ENCODE results near the gene LIMCH1.

The LIMCH1 gene

DNA sequence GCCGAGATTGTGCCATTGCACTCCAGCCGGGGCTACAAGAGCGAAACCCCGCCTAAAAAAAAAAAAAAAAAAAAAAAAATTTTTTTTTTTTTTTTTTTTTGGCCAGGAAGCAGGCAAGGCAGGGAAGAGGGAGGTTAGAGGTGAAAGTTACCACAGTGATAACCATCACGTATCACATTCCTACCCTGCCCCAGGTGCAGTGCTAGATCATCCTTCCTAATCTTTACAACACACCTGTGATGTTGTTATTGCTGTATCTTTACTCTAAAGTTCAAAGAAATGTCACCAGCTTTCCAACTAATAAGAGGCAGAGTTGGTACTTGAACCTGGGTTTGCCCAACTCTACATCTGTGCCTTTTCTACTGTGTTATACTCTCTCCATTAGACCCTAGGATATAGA, 7.2 kb upstream of the LIMCH1 start:
- no peak for DNase-seq

DNA sequence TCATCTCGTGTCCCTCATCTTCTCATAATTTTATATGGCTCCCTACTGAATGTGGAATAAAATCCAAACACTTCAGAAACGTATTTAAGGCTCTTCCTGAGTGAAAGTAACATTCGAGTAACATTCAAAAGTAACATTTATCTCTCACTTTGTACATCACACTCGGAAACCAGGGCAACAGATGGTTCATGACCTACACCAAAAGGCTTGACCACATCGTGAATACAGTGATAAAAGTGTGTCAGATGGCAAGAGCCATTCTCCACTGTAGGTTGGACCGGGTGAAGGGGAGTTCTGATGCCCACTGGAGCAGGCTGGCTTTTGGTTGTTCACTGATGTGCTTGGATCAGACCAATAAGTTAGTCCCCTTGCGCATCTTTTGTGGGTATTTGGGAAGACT, 5.6 kb upstream of the LIMCH1 start:
- no peak for DNase-seq

DNA sequence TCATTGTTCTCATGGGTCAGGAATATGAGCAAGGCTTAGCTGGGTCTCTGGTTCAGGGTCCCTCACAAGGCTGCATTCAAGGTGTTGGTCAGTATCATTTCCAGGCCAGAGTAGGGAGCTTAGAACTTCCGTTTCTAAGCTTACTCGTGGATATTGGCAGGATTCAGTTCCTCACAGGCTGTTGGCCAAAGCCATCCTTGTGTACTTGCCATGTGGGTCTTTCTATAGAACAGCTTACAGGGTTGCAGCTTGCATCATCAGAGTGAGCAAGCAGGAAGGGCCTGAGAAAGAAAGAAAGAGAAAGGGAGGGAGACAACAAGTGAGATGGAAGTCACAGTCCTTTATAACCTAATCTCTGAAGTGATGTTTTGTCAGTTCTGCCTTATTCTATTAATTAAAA, 5.1 kb upstream of the LIMCH1 start:
- DNase-seq = peak; percentile 47 to 60

DNA sequence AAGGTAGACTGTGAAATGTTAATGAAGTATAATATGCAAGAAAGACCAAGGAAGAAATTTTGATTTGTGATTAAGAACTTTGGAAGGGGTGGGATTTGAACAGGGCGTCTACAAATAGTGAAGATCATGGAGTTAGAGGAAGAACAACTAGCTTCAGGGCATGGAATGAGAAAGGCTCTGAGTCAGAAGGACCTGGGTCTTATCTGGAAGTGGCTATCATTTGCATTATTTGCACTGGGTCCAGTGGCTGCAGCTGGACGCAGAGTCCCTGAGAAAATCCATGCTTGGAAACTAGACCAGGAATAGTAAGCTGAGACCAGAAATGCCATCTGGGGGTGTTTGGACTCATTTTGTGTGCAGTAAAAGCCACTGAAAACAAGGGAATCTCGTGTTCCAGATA, 4.3 kb upstream of the LIMCH1 start:
- DNase-seq = no peak

DNA sequence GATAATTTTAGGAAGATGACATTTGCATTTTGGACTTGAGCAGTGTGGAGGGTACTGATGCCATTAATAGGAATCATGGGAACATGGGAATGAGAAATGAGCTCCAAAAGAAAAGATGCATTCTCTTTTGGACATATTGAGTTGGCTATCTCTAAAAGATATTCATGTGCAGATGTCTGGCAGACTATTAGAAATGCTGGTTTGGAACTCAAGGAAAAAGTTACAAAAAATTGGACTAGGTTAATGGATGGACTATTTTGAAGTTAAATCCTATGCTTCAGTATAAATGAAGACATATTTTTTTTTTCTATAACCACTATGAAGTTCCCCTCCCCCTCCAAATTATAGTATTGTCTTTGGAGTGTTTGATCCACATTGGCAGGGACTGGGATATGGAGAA, 3.6 kb upstream of the LIMCH1 start:
- DNase-seq = no peak

DNA sequence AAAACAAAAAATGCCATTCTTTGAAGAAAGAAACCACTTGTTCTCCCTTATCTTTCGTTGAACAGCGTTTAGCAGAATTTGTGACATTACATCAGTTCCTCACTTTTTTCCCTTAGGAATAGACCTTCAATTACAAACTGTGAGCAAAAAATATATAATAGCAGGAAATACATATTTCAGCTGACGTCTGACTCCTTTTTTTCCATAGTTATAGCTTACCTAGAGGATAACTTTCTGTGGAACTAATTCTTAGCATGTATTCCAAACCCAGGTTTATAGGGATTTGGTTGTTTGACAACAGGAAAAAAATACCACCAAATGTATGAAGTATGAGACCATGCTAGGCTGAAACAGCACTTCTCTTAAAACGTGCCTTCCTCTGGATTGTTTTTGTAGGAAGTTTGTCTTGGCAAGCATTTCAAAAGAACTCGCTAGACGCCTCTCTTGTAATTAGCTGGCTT, 2.0 kb upstream of the LIMCH1 start:
- peak in 1 of 2 experiments; percentile 12 for DNase-seq

DNA sequence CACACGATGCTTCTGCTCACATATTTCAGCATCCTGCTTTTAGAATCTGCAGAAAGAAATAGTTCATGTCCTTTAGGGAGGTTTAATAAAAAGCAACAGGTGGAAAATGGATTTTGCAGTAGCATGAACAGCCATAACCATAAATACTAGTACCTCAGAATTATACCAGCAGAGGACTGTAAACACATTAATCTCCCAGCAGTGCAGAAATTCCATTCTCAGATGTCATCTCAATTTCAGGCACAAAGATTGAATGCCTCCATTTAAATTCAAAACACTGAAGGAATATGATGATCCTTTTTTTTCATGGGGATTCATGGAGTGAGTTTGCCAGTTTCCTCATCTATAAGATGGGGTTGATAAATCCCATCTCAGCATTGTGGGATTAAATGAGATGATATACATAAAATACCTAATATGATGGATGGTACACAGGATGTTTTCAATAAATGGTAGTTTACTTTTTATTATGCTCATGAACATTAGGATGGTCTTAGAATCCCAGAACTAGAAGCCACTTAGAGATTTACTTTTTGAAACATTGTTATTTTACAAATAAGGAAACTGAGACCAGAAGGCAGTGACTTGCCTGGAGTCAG, 566 bp upstream of the LIMCH1 start:
- DNase-seq = no peak

DNA sequence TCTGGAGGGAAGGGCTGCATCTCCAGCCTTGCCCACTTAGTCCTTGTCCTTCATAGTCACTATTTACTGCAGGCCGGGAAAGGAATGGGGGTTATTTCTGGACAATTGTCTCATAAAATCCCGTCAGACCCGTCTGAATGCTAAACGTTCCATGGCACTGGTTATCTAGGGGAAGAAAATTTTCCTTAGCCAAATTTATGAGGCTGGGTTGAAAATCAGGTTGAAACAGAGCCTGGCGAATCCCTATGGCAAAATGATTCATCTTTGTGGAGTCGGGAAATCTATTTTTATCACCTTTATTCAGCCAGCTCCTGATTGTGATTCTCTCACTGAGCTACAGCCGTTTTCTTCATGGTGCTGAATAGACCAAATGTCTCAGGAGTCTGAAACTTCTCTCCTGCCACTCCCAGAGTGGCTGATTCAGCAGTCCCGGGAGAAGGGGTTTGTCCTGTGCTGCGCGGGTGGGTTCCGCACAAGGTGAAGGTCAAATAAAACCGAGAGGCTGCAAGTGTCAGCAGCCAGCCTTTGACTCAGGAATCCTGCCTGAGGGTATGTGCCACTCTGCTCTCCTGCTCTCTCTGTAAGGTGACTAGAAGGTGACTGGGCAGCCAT, 1.0 kb downstream of the LIMCH1 start:
- no peak for DNase-seq

DNA sequence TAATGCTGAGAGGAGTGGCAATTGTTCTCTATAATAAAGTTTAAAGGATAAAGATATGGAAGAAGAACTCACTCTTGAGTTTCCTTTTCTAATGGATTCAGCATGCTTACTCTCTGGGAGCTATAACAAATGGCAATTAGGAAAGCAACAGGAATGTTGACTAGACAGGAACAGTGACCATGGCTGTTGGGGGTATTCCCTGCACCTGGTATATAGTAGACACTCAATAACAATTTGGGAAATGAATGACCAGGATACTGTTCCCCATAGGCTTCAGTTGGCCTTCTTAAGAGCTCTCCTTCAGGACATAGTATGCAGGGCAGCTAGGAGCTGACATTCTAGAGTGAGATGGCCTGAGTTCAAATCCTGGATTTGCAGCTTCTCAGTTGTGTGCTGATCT, 1.8 kb downstream of the LIMCH1 start:
- no peak for DNase-seq

DNA sequence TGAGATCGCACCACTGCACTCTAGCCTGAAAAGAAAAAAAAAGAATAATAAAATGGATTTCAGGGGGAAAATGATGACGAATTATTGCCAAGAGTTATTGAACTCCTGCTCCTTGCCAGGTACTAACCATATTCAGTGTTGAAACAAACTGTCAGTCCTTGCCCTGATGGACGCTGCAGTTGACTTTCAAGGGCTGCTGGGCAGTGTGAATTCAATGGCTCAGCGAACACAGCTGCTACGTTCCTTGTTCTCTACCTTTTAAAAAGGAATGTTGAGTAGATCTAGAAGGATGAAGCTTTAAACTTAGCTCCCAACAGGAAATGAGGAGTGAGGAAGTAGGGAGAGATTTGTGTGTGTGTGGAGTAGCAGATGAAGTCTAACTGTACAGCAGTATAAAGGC, 2.7 kb downstream of the LIMCH1 start:
- no peak for DNase-seq

DNA sequence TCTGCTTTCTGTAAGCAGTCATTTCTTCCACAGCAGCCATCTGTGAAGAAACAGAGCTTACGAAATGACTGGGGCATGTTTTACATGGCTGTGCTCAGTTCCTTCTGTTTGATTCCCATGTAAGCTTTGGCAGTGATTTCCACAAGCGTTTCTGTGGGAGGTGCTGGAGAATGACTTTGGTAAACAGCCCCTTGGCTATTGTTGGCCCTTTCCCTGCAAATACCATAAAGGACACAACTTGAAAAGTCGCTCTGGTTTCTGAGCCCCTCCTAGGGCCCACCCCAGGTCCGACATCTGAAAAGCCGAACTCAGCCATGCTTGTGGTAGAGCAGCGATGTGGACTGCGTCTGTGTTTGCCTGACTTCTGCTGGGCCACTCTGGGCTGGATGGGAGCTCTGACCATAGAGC, 3.7 kb downstream of the LIMCH1 start:
- peak; percentile 22 to 68 for DNase-seq

DNA sequence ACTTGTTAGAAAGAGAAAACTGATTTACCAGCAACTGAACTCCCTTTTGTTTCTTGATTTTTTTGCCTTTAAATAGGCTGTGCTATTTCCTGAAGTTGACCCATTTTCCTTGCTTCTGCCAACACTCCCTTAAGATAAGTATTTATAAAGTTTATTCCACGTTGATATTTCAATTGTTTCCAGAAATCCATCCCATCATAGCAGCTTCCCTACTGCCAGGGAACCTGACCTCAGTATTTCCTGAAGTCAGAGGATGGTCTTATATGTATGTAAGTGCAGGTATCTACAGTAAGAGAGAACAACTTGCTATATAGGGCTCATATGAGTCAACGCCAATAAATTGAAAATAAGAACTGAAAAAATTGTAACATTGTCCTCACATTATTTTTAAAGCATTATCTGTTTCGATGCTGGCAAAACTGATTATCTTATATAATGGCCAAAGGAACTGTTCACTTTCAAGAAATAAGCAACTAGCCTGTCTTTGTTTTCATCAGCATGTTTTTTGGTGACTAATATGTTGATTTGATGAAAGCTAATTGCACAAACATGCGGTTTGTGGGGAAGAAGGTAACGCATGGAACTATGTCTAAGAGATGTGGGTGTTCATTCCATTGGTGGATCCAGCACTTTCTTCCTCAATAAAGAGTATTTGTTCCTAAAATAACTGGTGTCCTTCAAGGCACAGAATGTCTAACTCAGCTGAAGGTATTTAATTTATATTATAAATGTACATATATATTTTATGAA, 4.7 kb downstream of the LIMCH1 start:
- no peak for DNase-seq

DNA sequence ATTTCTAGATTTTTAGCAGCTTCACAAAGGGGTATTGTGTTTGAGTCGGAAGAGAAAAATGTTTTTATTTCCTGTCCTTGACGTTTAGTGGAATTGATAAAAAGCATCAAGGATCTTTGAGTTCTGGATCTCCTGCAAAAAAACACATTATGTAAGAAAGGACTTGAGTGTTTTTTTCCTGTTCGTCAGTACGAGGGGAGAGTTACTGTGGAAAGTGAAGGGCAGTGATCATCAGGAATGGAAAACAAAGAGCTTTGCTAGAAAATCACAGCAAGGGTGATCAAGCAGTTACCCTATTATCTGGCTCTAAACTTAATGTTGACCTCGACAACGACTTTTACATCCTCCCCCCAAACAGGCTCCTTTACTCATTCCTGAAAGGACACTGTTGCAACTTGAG, 7.3 kb downstream of the LIMCH1 start:
- DNase-seq = no peak

DNA sequence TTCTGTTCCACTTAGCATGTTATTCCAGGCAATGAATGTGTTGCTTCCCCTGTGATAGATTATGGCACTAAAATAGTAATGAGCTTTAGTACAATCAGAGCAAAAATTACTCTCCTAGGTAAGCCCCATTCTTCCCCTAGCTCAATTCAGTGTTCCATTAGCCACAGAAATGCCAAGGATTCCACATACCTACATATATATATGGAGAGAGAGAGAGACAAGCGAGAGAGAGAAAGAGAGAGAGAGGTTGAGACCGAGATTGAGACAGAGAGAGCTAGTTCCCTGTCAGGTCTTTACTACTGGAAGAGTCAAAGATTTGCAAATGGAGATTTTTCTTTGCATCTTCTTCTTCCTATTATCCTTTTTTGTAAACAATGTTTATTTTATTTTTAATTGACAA, 8.7 kb downstream of the LIMCH1 start:
- DNase-seq = no peak

DNA sequence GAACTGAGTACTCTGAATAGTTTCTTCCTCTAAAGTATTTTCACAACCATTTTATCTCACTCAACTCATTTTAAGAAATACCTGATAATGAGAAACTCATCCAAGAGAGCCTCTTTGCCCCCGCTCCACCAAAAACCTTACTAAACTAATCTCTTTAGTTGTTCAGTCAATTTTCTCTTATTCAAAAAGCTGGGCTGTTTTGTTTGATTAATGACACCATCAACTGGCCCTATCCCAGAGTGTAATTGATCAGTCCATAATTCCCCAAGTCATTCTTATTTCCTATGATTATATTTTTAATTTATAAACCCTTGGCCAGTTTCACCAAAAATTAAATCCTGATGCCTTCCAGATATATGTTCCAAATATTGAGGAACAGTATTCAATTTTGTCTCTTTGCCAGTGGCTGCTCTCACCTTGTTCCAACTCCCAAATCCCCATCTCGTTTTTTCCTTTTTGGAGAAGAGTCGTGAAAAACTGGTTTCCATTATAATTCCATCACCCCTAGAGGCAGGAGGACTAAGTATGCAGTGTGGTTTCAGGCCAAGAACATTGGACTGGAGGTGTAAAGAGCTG, 10.4 kb downstream of the LIMCH1 start:
- DNase-seq = no peak

DNA sequence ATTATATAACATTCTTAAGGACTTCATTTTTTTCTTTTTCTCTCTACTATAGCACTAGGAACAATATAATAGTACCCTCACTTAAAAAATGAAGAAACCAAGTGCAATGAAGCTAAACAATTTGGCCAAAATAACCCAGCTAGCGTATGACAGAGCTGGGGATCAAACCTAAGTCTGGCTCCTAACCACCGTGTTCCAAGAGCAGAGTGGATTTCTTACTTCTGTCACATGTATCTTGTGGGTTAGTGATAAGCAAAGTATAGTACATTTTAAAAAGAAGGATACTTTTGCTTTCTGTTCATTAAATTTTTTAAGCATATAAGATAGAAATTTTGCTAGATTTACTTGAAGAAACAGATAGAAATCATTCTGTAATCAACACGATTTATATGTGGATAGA, 11.5 kb downstream of the LIMCH1 start:
- DNase-seq = no peak

DNA sequence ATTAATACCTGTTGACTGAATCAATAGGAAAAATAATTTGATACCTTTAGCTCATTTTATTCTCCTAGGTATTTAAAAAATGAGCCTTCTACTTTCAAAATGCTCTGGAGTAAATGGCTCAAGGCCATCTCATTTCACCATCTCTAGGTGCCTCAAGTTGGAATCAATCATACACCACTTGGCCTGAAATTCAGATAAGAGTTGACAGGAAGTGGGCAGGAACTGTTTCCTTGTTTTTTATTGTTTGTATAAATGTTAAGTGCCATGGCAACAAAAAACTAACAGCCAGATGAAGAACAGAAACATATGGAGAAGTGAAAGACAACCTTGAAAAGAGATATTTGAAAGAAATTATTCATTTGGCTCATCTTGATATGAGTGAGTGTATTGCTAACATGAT, 12.4 kb downstream of the LIMCH1 start:
- DNase-seq = no peak

DNA sequence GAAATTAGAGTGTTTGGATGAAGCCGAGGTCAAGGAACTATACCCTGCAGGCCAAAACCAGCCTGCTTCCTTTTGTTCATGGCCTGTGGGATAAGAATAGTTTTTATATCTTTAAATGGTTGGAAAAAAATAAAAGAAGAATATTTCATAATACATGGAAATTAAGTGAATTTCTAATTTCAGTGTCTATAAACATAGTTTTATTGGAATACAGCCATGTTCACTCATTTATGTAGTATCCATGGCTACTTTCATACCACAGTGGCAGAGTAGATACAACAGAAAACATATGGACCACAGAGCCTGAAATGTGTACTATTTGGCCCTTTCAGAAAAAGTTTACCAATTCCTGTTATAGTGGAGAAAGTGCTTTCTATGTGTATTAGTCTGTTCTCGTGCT, 13.6 kb downstream of the LIMCH1 start:
- DNase-seq = no peak

DNA sequence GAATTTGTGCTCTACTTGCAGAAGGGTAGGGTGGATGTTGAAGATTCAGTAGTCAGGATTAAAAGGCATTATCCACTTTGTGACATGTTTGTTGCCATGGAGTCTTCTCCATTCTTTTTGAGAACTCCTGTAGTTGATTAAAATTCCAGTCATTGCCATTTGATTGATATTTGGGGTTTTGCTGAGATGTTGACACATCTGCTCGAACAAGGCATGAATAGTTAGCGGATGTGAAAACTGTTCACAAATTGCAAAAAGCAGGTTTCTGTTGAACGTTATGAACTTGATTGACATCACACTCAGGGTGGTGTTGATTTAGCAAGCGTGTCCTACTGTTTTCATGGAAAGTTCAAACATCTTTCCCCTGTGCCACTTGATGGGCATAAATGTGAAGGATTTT, 16.9 kb downstream of the LIMCH1 start:
- DNase-seq = no peak

DNA sequence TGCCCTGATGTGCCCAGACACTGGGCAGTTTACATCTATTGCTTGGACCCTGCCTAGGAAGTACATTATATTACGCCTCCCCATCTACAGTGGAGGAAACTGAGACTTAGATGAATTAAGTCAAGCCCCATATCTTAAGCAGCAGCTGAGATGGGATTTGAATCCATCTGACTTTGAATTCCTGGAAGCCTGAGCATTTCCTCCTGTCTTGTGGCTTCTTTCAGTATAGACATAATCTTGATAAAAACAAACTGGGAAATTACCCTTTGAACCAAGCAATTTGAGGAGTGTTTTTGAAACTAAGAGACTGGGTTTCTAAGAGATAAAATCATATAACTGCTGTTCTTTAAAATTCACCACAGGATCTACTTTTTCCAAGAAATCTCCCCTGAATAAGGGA, 18.6 kb downstream of the LIMCH1 start:
- DNase-seq = no peak

DNA sequence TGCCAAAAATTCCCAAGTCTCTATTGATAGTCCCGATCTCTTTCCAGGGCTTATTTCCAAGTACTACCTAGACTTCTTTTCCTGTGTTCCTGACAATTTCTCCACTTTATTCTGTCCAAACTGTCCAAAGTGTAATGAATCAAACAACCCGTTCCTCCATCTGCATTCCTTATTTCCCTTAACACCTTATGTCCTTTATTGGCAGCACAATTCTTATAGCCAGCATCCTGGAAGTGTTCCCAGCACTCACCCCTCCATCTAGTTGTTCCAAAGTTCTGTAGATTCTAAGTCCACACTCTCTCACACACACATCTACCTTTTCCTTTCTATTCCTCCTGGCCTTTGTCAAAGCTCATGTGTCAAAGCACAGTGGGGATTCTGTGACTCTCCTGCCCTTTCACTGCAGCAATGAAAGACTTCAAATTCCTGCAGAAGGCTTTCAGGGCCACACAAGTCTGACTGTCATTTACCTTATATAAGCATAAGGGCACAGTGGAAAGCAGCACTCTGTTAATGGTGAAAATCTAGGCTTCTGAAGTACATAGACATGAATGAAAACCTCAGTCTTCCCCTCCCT, 22.1 kb downstream of the LIMCH1 start:
- DNase-seq = peak in 1 of 2 experiments; percentile 8

DNA sequence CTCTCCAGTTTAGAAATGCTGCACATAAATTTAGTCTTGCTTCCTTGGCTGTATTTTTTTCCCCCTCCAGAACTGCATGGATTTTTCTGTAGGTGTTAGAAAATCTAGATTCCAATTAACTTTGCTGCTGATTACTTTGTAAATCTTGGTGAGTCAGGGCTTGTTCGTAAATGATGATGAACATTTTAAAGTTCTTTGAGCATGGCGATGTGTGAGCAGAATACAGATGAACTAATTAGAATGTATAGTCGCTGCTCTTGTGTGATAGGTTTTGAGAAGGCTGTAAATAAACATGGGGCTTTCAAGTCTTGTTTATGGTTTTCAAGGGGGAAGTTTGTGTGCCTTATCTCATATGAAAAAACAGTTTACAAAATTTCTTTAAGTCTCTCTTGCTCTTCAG, 23.3 kb downstream of the LIMCH1 start:
- no peak for DNase-seq

DNA sequence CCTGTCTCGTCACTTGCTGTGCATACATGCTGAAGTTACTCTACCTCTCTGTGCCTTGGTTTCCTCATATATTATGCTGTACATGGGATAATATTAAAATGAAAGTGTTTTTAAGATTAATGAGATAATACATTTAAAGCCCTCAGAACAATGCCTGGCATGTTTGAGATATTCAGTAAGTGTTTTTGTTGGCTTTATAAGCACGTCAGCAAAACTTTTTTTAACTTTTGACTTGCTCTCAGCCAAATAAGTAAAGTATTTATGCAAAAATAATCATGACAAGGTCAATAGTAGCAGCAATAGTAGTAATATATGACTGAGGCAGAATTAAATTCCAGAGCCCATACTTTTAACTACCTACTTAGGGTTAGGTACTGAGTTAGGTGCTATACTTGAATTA, 29.2 kb downstream of the LIMCH1 start:
- no peak for DNase-seq

DNA sequence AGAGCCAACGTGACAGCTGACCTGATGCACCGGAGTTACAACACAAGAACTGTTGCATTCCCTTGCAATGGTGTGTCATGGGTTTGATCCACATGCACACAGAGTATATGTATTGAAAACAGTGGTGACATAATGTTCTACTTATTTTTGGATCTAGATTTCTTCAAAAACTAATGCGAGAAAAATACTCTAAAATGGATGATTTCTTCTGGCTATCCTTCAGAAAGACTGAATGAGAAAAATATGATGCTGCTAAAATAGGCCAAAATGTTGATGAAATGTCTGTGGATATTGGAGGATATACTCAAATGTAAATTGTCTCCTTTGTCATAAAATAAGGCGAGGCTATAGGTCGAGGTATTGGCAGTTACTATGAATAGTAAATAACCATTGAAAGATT, 30.4 kb downstream of the LIMCH1 start:
- no peak for DNase-seq

Data from NCI-H446 (cell line).